ENCODE data around the gene RHEB. TPM values are rescaled to one million over a fixed set of nuclear protein-coding genes. Genes with fewer than 3 reads are reported as not detected.

RHEB gene
- total RNA-seq, 1 experiment from 2014 or later, result 135 TPM

GRCh38 chr7:151481650-151482505, 37.8 kb downstream of the RHEB start:
- ChIA-PET POLR2A (interaction anchor here (1.1 to 3.3 kb wide), 4 partner anchors 10 to 37 kb away, joined by 3 to 10 read pairs (median 4); no protein-coding TSS in a partner anchor), CTCF (interaction anchor here (0.6 to 0.7 kb wide), 2 partner anchors 10 to 231 kb away, joined by 3 read pairs; no protein-coding TSS in a partner anchor)
- no peak overlapping the region for H3K27ac Mint-ChIP-seq (ENCODE audit: low read depth, unreplicated experiment)
- no TSS peak for BruUV-seq (replicated peaks)
- DNase-seq (ENCODE audit: unreplicated experiment), result no peak
- H3K4me1 Mint-ChIP-seq (ENCODE audit: insufficient read depth, unreplicated experiment), result peaks cover 24% of the 10 kb centered on the region
- no peaks in the 10 kb centered on the region for H3K9me3 Mint-ChIP-seq (ENCODE audit: unreplicated experiment)
- intact Hi-C loops (cut with micrococcal nuclease), result no loop called here
- TF ChIP-seq, protein P1, sequence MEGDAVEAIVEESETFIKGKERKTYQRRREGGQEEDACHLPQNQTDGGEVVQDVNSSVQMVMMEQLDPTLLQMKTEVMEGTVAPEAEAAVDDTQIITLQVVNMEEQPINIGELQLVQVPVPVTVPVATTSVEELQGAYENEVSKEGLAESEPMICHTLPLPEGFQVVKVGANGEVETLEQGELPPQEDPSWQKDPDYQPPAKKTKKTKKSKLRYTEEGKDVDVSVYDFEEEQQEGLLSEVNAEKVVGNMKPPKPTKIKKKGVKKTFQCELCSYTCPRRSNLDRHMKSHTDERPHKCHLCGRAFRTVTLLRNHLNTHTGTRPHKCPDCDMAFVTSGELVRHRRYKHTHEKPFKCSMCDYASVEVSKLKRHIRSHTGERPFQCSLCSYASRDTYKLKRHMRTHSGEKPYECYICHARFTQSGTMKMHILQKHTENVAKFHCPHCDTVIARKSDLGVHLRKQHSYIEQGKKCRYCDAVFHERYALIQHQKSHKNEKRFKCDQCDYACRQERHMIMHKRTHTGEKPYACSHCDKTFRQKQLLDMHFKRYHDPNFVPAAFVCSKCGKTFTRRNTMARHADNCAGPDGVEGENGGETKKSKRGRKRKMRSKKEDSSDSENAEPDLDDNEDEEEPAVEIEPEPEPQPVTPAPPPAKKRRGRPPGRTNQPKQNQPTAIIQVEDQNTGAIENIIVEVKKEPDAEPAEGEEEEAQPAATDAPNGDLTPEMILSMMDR (IDR thresholded peaks at IDR 0.05; ENCODE audit: unreplicated experiment), result no peak
- peaks cover 74% of the 10 kb centered on the region for H3K36me3 Mint-ChIP-seq (ENCODE audit: insufficient read depth, unreplicated experiment)
- H3K27me3 Mint-ChIP-seq (ENCODE audit: insufficient read depth, unreplicated experiment), result no peaks in the 10 kb centered on the region
- H3K4me3 Mint-ChIP-seq (ENCODE audit: unreplicated experiment), result no peak overlapping the region

DNA sequence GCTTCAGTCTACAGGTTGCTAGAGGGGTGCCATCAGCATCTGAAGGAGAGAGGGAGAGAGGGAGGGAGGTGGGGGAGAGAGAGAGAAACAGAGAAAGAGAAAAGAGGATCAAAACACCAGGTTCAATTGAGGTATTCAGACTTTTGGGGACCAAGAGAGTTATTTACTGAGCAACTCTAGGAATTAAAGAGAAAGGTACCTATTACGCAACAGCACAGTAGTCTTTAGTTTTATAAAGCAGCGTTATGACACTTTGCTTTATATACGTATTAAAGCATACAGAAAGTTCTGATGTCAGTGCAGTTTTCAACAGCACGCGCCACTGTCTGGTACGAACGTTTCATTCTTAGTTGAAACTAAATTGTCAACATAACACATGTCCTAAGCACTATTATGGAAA, 41.8 kb downstream of the RHEB start:
- peaks cover 53% of the 10 kb centered on the region for H3K36me3 Mint-ChIP-seq (ENCODE audit: insufficient read depth, unreplicated experiment)
- TF ChIP-seq, protein P1 (IDR thresholded peaks at IDR 0.05; ENCODE audit: unreplicated experiment), result no peak
- intact Hi-C loops (cut with micrococcal nuclease), result no loop called here
- BruUV-seq (replicated peaks), result no TSS peak
- CTCF ChIA-PET, result interaction anchor here (0.6 kb wide), 1 partner anchor 32 kb away, joined by 6 read pairs; no protein-coding TSS in a partner anchor
- H3K4me1 Mint-ChIP-seq (ENCODE audit: insufficient read depth, unreplicated experiment), result peaks cover 4% of the 10 kb centered on the region
- no peaks in the 10 kb centered on the region for H3K9me3 Mint-ChIP-seq (ENCODE audit: unreplicated experiment)
- H3K4me3 Mint-ChIP-seq (ENCODE audit: unreplicated experiment), result no peak overlapping the region
- H3K27ac Mint-ChIP-seq (ENCODE audit: low read depth, unreplicated experiment), result no peak overlapping the region
- H3K27me3 Mint-ChIP-seq (ENCODE audit: insufficient read depth, unreplicated experiment), result no peaks in the 10 kb centered on the region
- DNase-seq (ENCODE audit: unreplicated experiment), result no peak
- POLR2A ChIA-PET, result interaction anchor here (0.5 kb wide), 1 partner anchor 1996 kb away, joined by 3 read pairs; no protein-coding TSS in a partner anchor

- no peaks in the 10 kb centered on the region for H3K27me3 Mint-ChIP-seq (ENCODE audit: insufficient read depth, unreplicated experiment)
- H3K4me1 Mint-ChIP-seq (ENCODE audit: insufficient read depth, unreplicated experiment), result peaks cover 16% of the 10 kb centered on the region
- ChIA-PET CTCF (interaction anchor here (0.5 to 1.5 kb wide), 4 partner anchors 9 to 286 kb away, joined by 3 to 4 read pairs (median 3); no protein-coding TSS in a partner anchor), POLR2A (interaction anchor here (1.0 to 2.2 kb wide), 3 partner anchors 12 to 31 kb away, joined by 4 to 7 read pairs (median 4); no protein-coding TSS in a partner anchor)
- H3K27ac Mint-ChIP-seq (ENCODE audit: low read depth, unreplicated experiment), result no peak overlapping the region
- no peaks in the 10 kb centered on the region for H3K9me3 Mint-ChIP-seq (ENCODE audit: unreplicated experiment)
- intact Hi-C loops (cut with micrococcal nuclease), result no loop called here
- no peak overlapping the region for H3K4me3 Mint-ChIP-seq (ENCODE audit: unreplicated experiment)
- DNase-seq (ENCODE audit: unreplicated experiment), result no peak
- TF ChIP-seq, protein P1 (IDR thresholded peaks at IDR 0.05; ENCODE audit: unreplicated experiment), result no peak
- peaks cover 62% of the 10 kb centered on the region for H3K36me3 Mint-ChIP-seq (ENCODE audit: insufficient read depth, unreplicated experiment)
- BruUV-seq (replicated peaks), result no TSS peak
Measured at GRCh38 chr7:151472644-151473380, 46.9 kb downstream of the RHEB start.

- no TSS peak for BruUV-seq (replicated peaks)
- POLR2A ChIA-PET, result interaction anchor here (0.7 to 2.2 kb wide), 4 partner anchors 8 to 14 kb away, joined by 3 to 7 read pairs (median 4); no protein-coding TSS in a partner anchor
- CTCF ChIA-PET, result interaction anchor here (0.6 to 1.5 kb wide), 5 partner anchors 11 to 172 kb away, joined by 3 to 7 read pairs (median 3); no protein-coding TSS in a partner anchor
- H3K4me1 Mint-ChIP-seq (ENCODE audit: insufficient read depth, unreplicated experiment), result peaks cover 16% of the 10 kb centered on the region
- TF ChIP-seq, protein P1 (IDR thresholded peaks at IDR 0.05; ENCODE audit: unreplicated experiment), result no peak
- intact Hi-C loops (cut with micrococcal nuclease), result no loop called here
- no peaks in the 10 kb centered on the region for H3K27me3 Mint-ChIP-seq (ENCODE audit: insufficient read depth, unreplicated experiment)
- DNase-seq (ENCODE audit: unreplicated experiment), result no peak
- H3K4me3 Mint-ChIP-seq (ENCODE audit: unreplicated experiment), result no peak overlapping the region
- H3K9me3 Mint-ChIP-seq (ENCODE audit: unreplicated experiment), result no peaks in the 10 kb centered on the region
- H3K27ac Mint-ChIP-seq (ENCODE audit: low read depth, unreplicated experiment), result peak overlapping the region; percentile 54
- H3K36me3 Mint-ChIP-seq (ENCODE audit: insufficient read depth, unreplicated experiment), result peaks cover 66% of the 10 kb centered on the region
Measured at GRCh38 chr7:151470711-151471110, 49.0 kb downstream of the RHEB start.
